B cell (primary cell): ENCODE results near the gene NKAIN2. TPM values are rescaled to one million over a fixed set of nuclear protein-coding genes. Genes with fewer than 3 reads are reported as not detected.

Source experiments
- ATAC-seq: fragments of 200-7000 bp; cut with Tn5 transposase; one replicate; pipeline ENCODE4 v1.10.0; 2021; ENCODE audit warnings: low read depth, mild to moderate bottlenecking, moderate number of reproducible peaks, moderate library complexity
- CTCF ChIA-PET: fragments of 350-600 bp; sonication (Branson Sonifier 250); formaldehyde crosslinking; loops from one replicate; lab custom pipeline; 2021; ENCODE audit warnings: antibody characterized with exemption, inconsistent platforms; lab: Charles Lee
- POLR2A ChIA-PET: fragments of 350-600 bp; sonication (Branson Sonifier 250); formaldehyde crosslinking; loops from one replicate; lab custom pipeline; 2021; ENCODE audit warnings: antibody characterized with exemption; lab: Charles Lee
- DNase-seq: peaks from one replicate; pipeline ENCODE4 v3.0.0; 2013
- H2AFZ ChIP-seq: 2 replicates; pipeline ENCODE4 v1.6.1; 2012; ENCODE audit warnings: mild to moderate bottlenecking, low read depth, low read length; ENCODE audit not compliant: insufficient read depth, poor library complexity, severe bottlenecking
- H3K27ac ChIP-seq, 2 donors: 1 replicate in 1 of 2; 2 replicates in 1 of 2; pipeline ENCODE4 v1.5.1; 2012 to 2013; ENCODE audit warnings: low read length in 2 of 2, mild to moderate bottlenecking in 2 of 2, moderate library complexity in 1 of 2
- H3K27me3 ChIP-seq, 4 experiments: fragments of 200-600 bp in 1 of 4; sonication (generic) in 1 of 4; replicated peaks in 1 of 4; 1 replicate in 2 of 4; 2 replicates in 2 of 4; pipeline versions ENCODE4 v1.6.1 to v1.7.0; 2013 to 2016; ENCODE audit warnings: low read length in 3 of 4, mild to moderate bottlenecking in 2 of 4, mixed read lengths in 1 of 4, moderate library complexity in 1 of 4; ENCODE audit not compliant: insufficient read depth in 4 of 4, control insufficient read depth in 3 of 4; ENCODE audit errors: control extremely low read depth in 1 of 4
- H3K36me3 ChIP-seq, 2 experiments: replicated peaks in 1 of 2; 1 replicate in 1 of 2; 2 replicates in 1 of 2; pipeline versions ENCODE4 v1.6.1 to v1.7.1; 2013; ENCODE audit warnings: low read length in 1 of 2; ENCODE audit not compliant: insufficient read depth in 2 of 2, control insufficient read depth in 1 of 2; ENCODE audit errors: control extremely low read depth in 1 of 2, extremely low read depth in 1 of 2
- H3K4me1 ChIP-seq, 2 donors: fragments of 200-600 bp in 1 of 2; sonication (generic) in 1 of 2; 1 replicate in 1 of 2; 2 replicates in 1 of 2; pipeline versions ENCODE4 v1.5.1 to v1.6.1; 2013 to 2017; ENCODE audit warnings: low read length in 2 of 2; ENCODE audit not compliant: control insufficient read depth in 2 of 2, insufficient read depth in 2 of 2
- H3K4me2 ChIP-seq: replicated peaks from 2 replicates; pipeline ENCODE3; 2012; ENCODE audit warnings: mild to moderate bottlenecking, low read depth, low read length; ENCODE audit not compliant: poor library complexity, severe bottlenecking
- H3K4me3 ChIP-seq, 5 experiments: fragments of 200-600 bp in 1 of 5; sonication (generic) in 1 of 5; 1 replicate in 3 of 5; 2 replicates in 2 of 5; pipeline versions ENCODE4 v1.5.1 to v1.7.0; 2011 to 2016; ENCODE audit warnings: low read length in 4 of 5, mild to moderate bottlenecking in 4 of 5, low read depth in 2 of 5, control low read depth in 1 of 5, moderate library complexity in 1 of 5; ENCODE audit not compliant: insufficient read depth in 1 of 5; ENCODE audit errors: control extremely low read depth in 1 of 5, extremely low read depth in 1 of 5
- H3K79me2 ChIP-seq: fragments of 200-600 bp; sonication (generic); one replicate; pipeline ENCODE4 v1.6.0; 2016; ENCODE audit warnings: low read length; ENCODE audit not compliant: control insufficient read depth, insufficient read depth
- H3K9ac ChIP-seq: fragments of 200-600 bp; sonication (generic); 2 replicates; pipeline ENCODE4 v1.6.1; 2017; ENCODE audit warnings: mild to moderate bottlenecking, low read length, moderate library complexity
- H3K9me3 ChIP-seq, 3 donors: one replicate each; pipeline versions ENCODE4 v1.6.1 to v1.7.1; 2013; ENCODE audit warnings: low read length in 2 of 3; ENCODE audit not compliant: control insufficient read depth in 2 of 3, insufficient read depth in 1 of 3; ENCODE audit errors: control extremely low read depth in 1 of 3
- H4K20me1 ChIP-seq: 2 replicates; pipeline ENCODE4 v1.6.0; 2012; ENCODE audit warnings: mild to moderate bottlenecking, low read length; ENCODE audit not compliant: insufficient read depth, control insufficient read depth, poor library complexity, severe bottlenecking
- H3K27ac Mint-ChIP-seq: one replicate; pipeline ENCODE4 v1.8.0; 2021; ENCODE audit warnings: mixed read lengths
- H3K27me3 Mint-ChIP-seq: one replicate; pipeline ENCODE4 v1.8.0; 2021; ENCODE audit warnings: mixed read lengths
- H3K4me1 Mint-ChIP-seq: one replicate; pipeline ENCODE4 v1.8.0; 2021; ENCODE audit warnings: mixed read lengths
- H3K4me3 Mint-ChIP-seq: one replicate; pipeline ENCODE4 v1.8.0; 2021; ENCODE audit warnings: mixed read lengths
- H3K9me3 Mint-ChIP-seq: one replicate; pipeline ENCODE4 v1.8.0; 2022; ENCODE audit warnings: mixed read lengths; ENCODE audit not compliant: insufficient read depth
- CTCF ChIP-seq: fragments of 200-600 bp; IDR thresholded peaks from one replicate; pipeline ENCODE4 v1.8.0; 2022; ENCODE audit warnings: antibody characterized with exemption, mild to moderate bottlenecking
- EZH2 ChIP-seq: IDR thresholded peaks from 2 replicates; pipeline ENCODE4 v1.6.1; 2012; ENCODE audit warnings: borderline replicate concordance, low read depth, mild to moderate bottlenecking, moderate library complexity, low read length; ENCODE audit not compliant: insufficient read depth, poor library complexity, severe bottlenecking
- WGBS: methylation state at CpG from one replicate; pipeline ENCODE4 v1.1.5; 2013; ENCODE audit warnings: missing lambda C conversion rate; ENCODE audit not compliant: insufficient coverage; 5-methylcytosine and 5-hydroxymethylcytosine counted together
- intact Hi-C: fragments of 100-400 bp; cut with micrococcal nuclease; formaldehyde crosslinking; loops from one replicate; pipeline ENCODE4 v1.10.0; 2022
- polyA plus RNA-seq: library from polyadenylated mRNA; depleted of rRNA; stranded (reverse); fragments of >200 nt; gene quantifications from 2 replicates; pipeline ENCODE4 v1.2.3, GENCODE V29; 2012
- total RNA-seq, 2 donors: library from RNA; stranded (reverse); fragments of 120-200 nt in 1 of 2; gene quantifications; 1 replicate in 1 of 2; 2 replicates in 1 of 2; pipeline versions ENCODE4 v1.2.3 to v1.2.4, GENCODE V29; 2013 to 2022

Gene NKAIN2
- total and polyA plus RNA-seq, 2 donors (not counting 1 experiment from before 2014, with no cell fraction given): not detected

GRCh38 chr6:124022641-124023040 is 219.0 kb downstream of the NKAIN2 start:
- no peak for DNase-seq
- H3K4me1 Mint-ChIP-seq: no peaks in the 10 kb centered on the region
- TF ChIP-seq CTCF: no peak
- no peak for TF ChIP-seq EZH2

GRCh38 chr6:124026694-124027093 is 223.0 kb downstream of the NKAIN2 start:
- Mint-ChIP-seq H3K4me3 (no peak overlapping the region), H3K4me1 (no peaks in the 10 kb centered on the region), H3K27ac (no peak overlapping the region), H3K27me3 (no peaks in the 10 kb centered on the region), H3K9me3 (peaks cover 2% of the 10 kb centered on the region)
- H4K20me1 ChIP-seq: no peaks in the 10 kb centered on the region
- intact Hi-C loops: no loop called here
- no peak overlapping the region for H3K4me3 ChIP-seq
- H3K4me2 ChIP-seq: no peak overlapping the region
- H2AFZ ChIP-seq: no peak overlapping the region
- ChIA-PET POLR2A (no interaction called here), CTCF (no interaction called here)
- TF ChIP-seq CTCF (no peak), EZH2 (no peak)
- H3K79me2 ChIP-seq: no peaks in the 10 kb centered on the region
- no peaks in the 10 kb centered on the region for H3K27me3 ChIP-seq
- no peaks in the 10 kb centered on the region for H3K4me1 ChIP-seq
- DNase-seq (no peak), ATAC-seq (no peak)
- no peaks in the 10 kb centered on the region for H3K36me3 ChIP-seq
- peaks cover 0 to 5% (median 2%) of the 10 kb centered on the region in 3 donors for H3K9me3 ChIP-seq
- WGBS: 88% methylated on average over 1 of the region's 2 CpGs
- H3K9ac ChIP-seq: no peak overlapping the region
- no peak overlapping the region for H3K27ac ChIP-seq

More at GRCh38 chr6:124022641-124023040, 219.0 kb downstream of the NKAIN2 start:
- H3K4me2 ChIP-seq: no peak overlapping the region
- no peak overlapping the region for H3K9ac ChIP-seq
- H2AFZ ChIP-seq: no peak overlapping the region
- ATAC-seq: no peak
- POLR2A ChIA-PET: no interaction called here
- CTCF ChIA-PET: no interaction called here
- H3K27ac ChIP-seq: no peak overlapping the region
- no peak overlapping the region for H3K4me3 ChIP-seq
- Mint-ChIP-seq H3K27me3 (no peaks in the 10 kb centered on the region), H3K4me3 (no peak overlapping the region), H3K9me3 (peaks cover 2% of the 10 kb centered on the region), H3K27ac (no peak overlapping the region)
- H4K20me1 ChIP-seq: no peaks in the 10 kb centered on the region
- peaks cover 0 to 10% (median 2%) of the 10 kb centered on the region in 3 donors for H3K9me3 ChIP-seq
- no peaks in the 10 kb centered on the region for H3K27me3 ChIP-seq
- H3K79me2 ChIP-seq: no peaks in the 10 kb centered on the region
- no peaks in the 10 kb centered on the region for H3K4me1 ChIP-seq
- intact Hi-C loops: no loop called here
- no CpG with 5 or more reads among the region's 2 CpGs for WGBS
- no peaks in the 10 kb centered on the region for H3K36me3 ChIP-seq
